Activated CD8-positive, alpha-beta T cell treated with anti-CD3 and anti-CD28 coated beads, Interleukin-2, amount 10 ng/mL, durations not matched to agents 7 days and 5 days (primary cell): ENCODE measurements around the gene PRDM12. TPM values are rescaled to one million over a fixed set of nuclear protein-coding genes. Genes with fewer than 3 reads are reported as not detected.

ENCODE experiments used
- ATAC-seq: fragments of 150-1000 bp; cut with Tn5 transposase; one replicate; pipeline ENCODE4 v1.10.0; 2021; ENCODE audit warnings: moderate library complexity
- CTCF ChIA-PET: fragments of 350-600 bp; sonication (Branson Sonifier 250); formaldehyde crosslinking; loops from one replicate; lab custom pipeline; 2021; ENCODE audit warnings: antibody characterized with exemption; lab: Charles Lee
- POLR2A ChIA-PET: fragments of 350-600 bp; sonication (Branson Sonifier 250); formaldehyde crosslinking; loops from one replicate; lab custom pipeline; 2021; ENCODE audit warnings: antibody characterized with exemption; lab: Charles Lee
- DNase-seq: peaks from one replicate; pipeline ENCODE4 v3.0.0-alpha.2; 2020
- H3K27ac Mint-ChIP-seq: one replicate; pipeline ENCODE4 v1.8.0; 2021; ENCODE audit warnings: mild to moderate bottlenecking, mixed read lengths
- H3K27me3 Mint-ChIP-seq: one replicate; pipeline ENCODE4 v1.8.0; 2021; ENCODE audit warnings: low read depth, mixed read lengths
- H3K36me3 Mint-ChIP-seq: one replicate; pipeline ENCODE4 v1.8.0; 2021; ENCODE audit warnings: low read depth, mixed read lengths
- H3K4me1 Mint-ChIP-seq: one replicate; pipeline ENCODE4 v1.8.0; 2021; ENCODE audit warnings: low read depth, mixed read lengths
- H3K4me3 Mint-ChIP-seq: one replicate; pipeline ENCODE4 v1.8.0; 2021; ENCODE audit warnings: mild to moderate bottlenecking, mixed read lengths
- H3K9me3 Mint-ChIP-seq: one replicate; pipeline ENCODE4 v1.8.0; 2022; ENCODE audit warnings: mixed read lengths; ENCODE audit not compliant: insufficient read depth
- total RNA-seq, 2 experiments: library from RNA; stranded (reverse); gene quantifications; one replicate each; pipeline ENCODE4 v1.2.3, GENCODE V29; 2021

PRDM12 gene
- not detected for total RNA-seq

- peaks cover 2% of the 10 kb centered on the region for H3K36me3 Mint-ChIP-seq
- ChIA-PET POLR2A (interaction anchor here (1.0 kb wide), 1 partner anchor 29 kb away, joined by 3 read pairs; the partner anchor contains the start of gene EXOSC2), CTCF (no interaction called here)
- ATAC-seq (no peak), DNase-seq (no peak)
- H3K4me3 Mint-ChIP-seq: no peak within 1 kb of the TSS
- H3K27me3 Mint-ChIP-seq: peaks cover 65% of the 10 kb centered on the region
- peaks cover 14% of the 10 kb centered on the region for H3K4me1 Mint-ChIP-seq
- H3K9me3 Mint-ChIP-seq: no peaks in the 10 kb centered on the region
- peak within 1 kb of the TSS; percentile 22 for H3K27ac Mint-ChIP-seq
These were observed at the start of gene PRDM12 for GRCh38 chr9:130664251-130665028. PRDM12 (plus strand) TSS chr9:130664594; CDS start chr9:130664654, 60 bp downstream.

- POLR2A ChIA-PET: no interaction called here
- peaks cover 39% of the 10 kb centered on the region for H3K36me3 Mint-ChIP-seq
- CTCF ChIA-PET: no interaction called here
- no peak overlapping the region for H3K4me3 Mint-ChIP-seq
- H3K4me1 Mint-ChIP-seq: no peaks in the 10 kb centered on the region
- H3K27ac Mint-ChIP-seq: no peak overlapping the region
- no peaks in the 10 kb centered on the region for H3K9me3 Mint-ChIP-seq
- DNase-seq (no peak), ATAC-seq (no peak)
- H3K27me3 Mint-ChIP-seq: no peaks in the 10 kb centered on the region
These were observed 47.9 kb upstream of the PRDM12 start for GRCh38 chr9:130616451-130616850.

GRCh38 chr9:130623466-130623865 is 40.9 kb upstream of the PRDM12 start:
- Mint-ChIP-seq H3K4me1 (no peaks in the 10 kb centered on the region), H3K27ac (no peak overlapping the region), H3K36me3 (peaks cover 37% of the 10 kb centered on the region), H3K27me3 (no peaks in the 10 kb centered on the region), H3K9me3 (no peaks in the 10 kb centered on the region), H3K4me3 (no peak overlapping the region)
- no peak for ATAC-seq
- POLR2A ChIA-PET: no interaction called here
- CTCF ChIA-PET: interaction anchor here (0.9 kb wide), 1 partner anchor 14 kb away, joined by 4 read pairs; no protein-coding TSS in a partner anchor
- DNase-seq: no peak

- H3K27ac Mint-ChIP-seq: no peak overlapping the region
- DNase-seq (no peak), ATAC-seq (no peak)
- POLR2A ChIA-PET: no interaction called here
- H3K27me3 Mint-ChIP-seq: no peaks in the 10 kb centered on the region
- H3K36me3 Mint-ChIP-seq: peaks cover 36% of the 10 kb centered on the region
- H3K9me3 Mint-ChIP-seq: no peaks in the 10 kb centered on the region
- CTCF ChIA-PET: no interaction called here
- H3K4me1 Mint-ChIP-seq: no peaks in the 10 kb centered on the region
- H3K4me3 Mint-ChIP-seq: no peak overlapping the region
These were observed 40.2 kb upstream of the PRDM12 start for GRCh38 chr9:130624154-130624553.

GRCh38 chr9:130626249-130626996 is 38.0 kb upstream of the PRDM12 start:
- no peak overlapping the region for H3K27ac Mint-ChIP-seq
- H3K9me3 Mint-ChIP-seq: no peaks in the 10 kb centered on the region
- no peak for ATAC-seq
- H3K4me1 Mint-ChIP-seq: no peaks in the 10 kb centered on the region
- H3K4me3 Mint-ChIP-seq: no peak overlapping the region
- CTCF ChIA-PET: no interaction called here
- POLR2A ChIA-PET: no interaction called here
- no peaks in the 10 kb centered on the region for H3K27me3 Mint-ChIP-seq
- DNase-seq: no peak
- H3K36me3 Mint-ChIP-seq: peaks cover 32% of the 10 kb centered on the region

- Mint-ChIP-seq H3K27ac (no peak overlapping the region), H3K9me3 (no peaks in the 10 kb centered on the region), H3K27me3 (no peaks in the 10 kb centered on the region), H3K36me3 (peaks cover 35% of the 10 kb centered on the region), H3K4me1 (no peaks in the 10 kb centered on the region), H3K4me3 (no peak overlapping the region)
- POLR2A ChIA-PET: no interaction called here
- CTCF ChIA-PET: no interaction called here
- DNase-seq (no peak), ATAC-seq (no peak)
These were observed 37.3 kb upstream of the PRDM12 start for GRCh38 chr9:130627051-130627450.

- ChIA-PET CTCF (no interaction called here), POLR2A (interaction anchor here (1.0 kb wide), 1 partner anchor 50 kb away, joined by 3 read pairs; no protein-coding TSS in a partner anchor)
- Mint-ChIP-seq H3K4me3 (no peak overlapping the region), H3K36me3 (peaks cover 32% of the 10 kb centered on the region), H3K9me3 (no peaks in the 10 kb centered on the region), H3K4me1 (no peaks in the 10 kb centered on the region), H3K27ac (no peak overlapping the region), H3K27me3 (no peaks in the 10 kb centered on the region)
- DNase-seq: no peak
- no peak for ATAC-seq
These were observed 36.2 kb upstream of the PRDM12 start for GRCh38 chr9:130627896-130628792.

GRCh38 chr9:130629443-130630070 is 34.8 kb upstream of the PRDM12 start:
- CTCF ChIA-PET: no interaction called here
- Mint-ChIP-seq H3K9me3 (no peaks in the 10 kb centered on the region), H3K4me1 (no peaks in the 10 kb centered on the region), H3K27ac (no peak overlapping the region), H3K36me3 (peaks cover 26% of the 10 kb centered on the region), H3K27me3 (no peaks in the 10 kb centered on the region), H3K4me3 (no peak overlapping the region)
- POLR2A ChIA-PET: no interaction called here
- no peak for ATAC-seq
- DNase-seq: no peak

GRCh38 chr9:130630071-130630450 is 34.3 kb upstream of the PRDM12 start:
- no peak for DNase-seq
- ATAC-seq: no peak
- no peak overlapping the region for H3K27ac Mint-ChIP-seq
- no peaks in the 10 kb centered on the region for H3K4me1 Mint-ChIP-seq
- no peaks in the 10 kb centered on the region for H3K9me3 Mint-ChIP-seq
- no peak overlapping the region for H3K4me3 Mint-ChIP-seq
- ChIA-PET POLR2A (no interaction called here), CTCF (no interaction called here)
- H3K36me3 Mint-ChIP-seq: peaks cover 30% of the 10 kb centered on the region
- no peaks in the 10 kb centered on the region for H3K27me3 Mint-ChIP-seq

GRCh38 chr9:130630506-130631330 is 33.7 kb upstream of the PRDM12 start:
- ChIA-PET POLR2A (no interaction called here), CTCF (no interaction called here)
- DNase-seq (no peak), ATAC-seq (no peak)
- peaks cover 32% of the 10 kb centered on the region for H3K36me3 Mint-ChIP-seq
- H3K27me3 Mint-ChIP-seq: no peaks in the 10 kb centered on the region
- no peaks in the 10 kb centered on the region for H3K9me3 Mint-ChIP-seq
- no peaks in the 10 kb centered on the region for H3K4me1 Mint-ChIP-seq
- H3K27ac Mint-ChIP-seq: no peak overlapping the region
- H3K4me3 Mint-ChIP-seq: no peak overlapping the region
